HepG2 (cell line): ENCODE data around the gene ZMYND8. TPM values are rescaled to one million over a fixed set of nuclear protein-coding genes. Genes with fewer than 3 reads are reported as not detected.

Experiments used
- HMG20A ChIP-seq: IDR thresholded peaks from 2 replicates; pipeline ENCODE4 v1.6.1; 2016; ENCODE audit warnings: borderline replicate concordance
- HNRNPLL ChIP-seq: fragments of 200-400 bp; formaldehyde crosslinking; IDR thresholded peaks from 2 replicates; pipeline ENCODE4 v1.6.1; 2017; ENCODE audit warnings: mild to moderate bottlenecking, low read depth, low read length; ENCODE audit not compliant: poor library complexity, severe bottlenecking
- HOXA7 ChIP-seq: sonication (generic); formaldehyde crosslinking; IDR thresholded peaks from 2 replicates; pipeline ENCODE4 v1.8.1; 2022; ENCODE audit warnings: mild to moderate bottlenecking, missing genetic modification reagents, moderate library complexity
- KAT2B ChIP-seq: fragments of 150-350 bp; IDR thresholded peaks from 2 replicates; pipeline ENCODE4 v1.6.1; 2014; ENCODE audit warnings: low read depth, low read length, borderline replicate concordance
- KAT8 ChIP-seq: IDR thresholded peaks from 2 replicates; pipeline ENCODE4 v1.6.1; 2016; ENCODE audit warnings: missing genetic modification reagents, missing compliant biosample characterization
- KDM1A ChIP-seq: IDR thresholded peaks from 2 replicates; pipeline ENCODE4 v1.6.1; 2016; ENCODE audit warnings: missing compliant biosample characterization
- MTA3 ChIP-seq: sonication (generic); formaldehyde crosslinking; IDR thresholded peaks from 2 replicates; pipeline ENCODE4 v1.4.0; 2020; ENCODE audit warnings: missing genetic modification reagents
- NFATC3 ChIP-seq: sonication (generic); formaldehyde crosslinking; IDR thresholded peaks from 2 replicates; pipeline ENCODE4 v1.5.1; 2020; ENCODE audit warnings: mild to moderate bottlenecking, missing genetic modification reagents
- PAWR ChIP-seq: sonication (generic); formaldehyde crosslinking; IDR thresholded peaks from 2 replicates; pipeline ENCODE4 v1.4.0; 2020; ENCODE audit warnings: missing genetic modification reagents, mild to moderate bottlenecking, borderline replicate concordance
- RBM22 ChIP-seq: fragments of 200-400 bp; formaldehyde crosslinking; optimal IDR thresholded peaks from 2 replicates; pipeline ENCODE3; 2017; ENCODE audit warnings: mild to moderate bottlenecking, low read length, moderate library complexity
- SMC3 ChIP-seq: IDR thresholded peaks from 2 replicates; pipeline ENCODE4 v1.6.1; 2011; ENCODE audit warnings: low read length, improper control_type of control experiment
- SMYD3 ChIP-seq: sonication (generic); formaldehyde crosslinking; IDR thresholded peaks from 2 replicates; pipeline ENCODE4 v1.8.1; 2023; ENCODE audit warnings: mild to moderate bottlenecking, missing genetic modification reagents
- ZNF326 ChIP-seq: sonication (generic); formaldehyde crosslinking; IDR thresholded peaks from 2 replicates; pipeline ENCODE4 v1.4.0; 2020; ENCODE audit warnings: missing genetic modification reagents, borderline replicate concordance
- ZNF557 ChIP-seq: sonication (generic); formaldehyde crosslinking; IDR thresholded peaks from 2 replicates; pipeline ENCODE4 v1.4.0; 2020; ENCODE audit warnings: missing genetic modification reagents
- ZNF567 ChIP-seq: sonication (generic); formaldehyde crosslinking; IDR thresholded peaks from 2 replicates; pipeline ENCODE4 v1.8.1; 2023; ENCODE audit warnings: mild to moderate bottlenecking, missing genetic modification reagents, borderline replicate concordance
- ZNF572 ChIP-seq: sonication (generic); formaldehyde crosslinking; IDR thresholded peaks from 2 replicates; pipeline ENCODE4 v1.5.1; 2020; ENCODE audit warnings: mild to moderate bottlenecking, missing genetic modification reagents
- ZNF577 ChIP-seq: sonication (generic); formaldehyde crosslinking; IDR thresholded peaks from 2 replicates; pipeline ENCODE4 v1.4.0; 2020; ENCODE audit warnings: mild to moderate bottlenecking, low read depth, missing genetic modification reagents, borderline replicate concordance
- ZNF644 ChIP-seq: IDR thresholded peaks from 2 replicates; pipeline ENCODE4 v1.6.1; 2016; ENCODE audit warnings: low read depth
- ZNF674 ChIP-seq: sonication (generic); formaldehyde crosslinking; IDR thresholded peaks from 2 replicates; pipeline ENCODE4 v1.5.0; 2020; ENCODE audit warnings: low read depth, mild to moderate bottlenecking, missing genetic modification reagents
- ZNF747 ChIP-seq: sonication (generic); formaldehyde crosslinking; IDR thresholded peaks from 2 replicates; pipeline ENCODE4 v1.8.1; 2023; ENCODE audit warnings: missing genetic modification reagents, mild to moderate bottlenecking, borderline replicate concordance
- ZNF768 ChIP-seq: sonication (generic); formaldehyde crosslinking; IDR thresholded peaks from 2 replicates; pipeline ENCODE4 v1.4.0; 2020; ENCODE audit warnings: missing genetic modification reagents
- ZNF777 ChIP-seq: sonication (generic); formaldehyde crosslinking; IDR thresholded peaks from 2 replicates; pipeline ENCODE4 v1.4.0; 2020; ENCODE audit warnings: missing genetic modification reagents
- ZNF790 ChIP-seq: sonication (generic); formaldehyde crosslinking; IDR thresholded peaks from 2 replicates; pipeline ENCODE4 v1.8.0; 2022; ENCODE audit warnings: missing genetic modification reagents, mild to moderate bottlenecking, borderline replicate concordance
- ZSCAN20 ChIP-seq: sonication (generic); formaldehyde crosslinking; IDR thresholded peaks from 2 replicates; pipeline ENCODE4 v1.4.0; 2020; ENCODE audit warnings: missing genetic modification reagents, mild to moderate bottlenecking, borderline replicate concordance
- polyA plus RNA-seq, 8 experiments: library from polyadenylated mRNA; depleted of rRNA in 3 of 8; stranded (reverse) in 7 of 8; unstranded in 1 of 8; fragments of >200 nt; fragmentation: Illumina TruSeq in 4 of 8; extraction: Trizol in 4 of 8; gene quantifications; 2 replicates each; pipeline versions ENCODE4 v1.2.1 to v1.2.3, GENCODE V29; 2011 to 2016; ENCODE audit warnings: low read depth in 4 of 8, missing spikeins in 1 of 8, mixed read lengths in 1 of 8; ENCODE audit not compliant: insufficient read depth in 1 of 8
- total RNA-seq, 5 experiments: library from RNA; depleted of rRNA; stranded (reverse); fragments of >200 nt; fragmentation: Illumina TruSeq; extraction: Trizol; gene quantifications; 2 replicates each; pipeline ENCODE4 v1.2.3, GENCODE V29; 2016; ENCODE audit warnings: low read depth in 1 of 5
- TF ChIP-seq, protein P1 (sequence below): sonication (generic); formaldehyde crosslinking; IDR thresholded peaks from 2 replicates; pipeline ENCODE4 v1.4.0; 2020; ENCODE audit warnings: mild to moderate bottlenecking, missing genetic modification reagents, borderline replicate concordance
- TF ChIP-seq, protein P2 (sequence below): sonication (generic); formaldehyde crosslinking; IDR thresholded peaks from 2 replicates; pipeline ENCODE4 v1.8.0; 2022; ENCODE audit warnings: mild to moderate bottlenecking, missing genetic modification reagents, moderate library complexity
- TF ChIP-seq, protein P3 (sequence below): sonication (generic); formaldehyde crosslinking; IDR thresholded peaks from 2 replicates; pipeline ENCODE4 v1.5.0; 2020; ENCODE audit warnings: missing genetic modification reagents, mild to moderate bottlenecking, borderline replicate concordance
- TF ChIP-seq, protein P4 (sequence below): sonication (generic); formaldehyde crosslinking; IDR thresholded peaks from 2 replicates; pipeline ENCODE4 v1.5.0; 2020; ENCODE audit warnings: missing genetic modification reagents

The ZMYND8 gene
- total and polyA plus RNA-seq, 2 of the 13 experiments (the other 11 are each of a cell fraction or from before 2014, with no cell fraction given), result 53.9 to 84.7 TPM

DNA sequence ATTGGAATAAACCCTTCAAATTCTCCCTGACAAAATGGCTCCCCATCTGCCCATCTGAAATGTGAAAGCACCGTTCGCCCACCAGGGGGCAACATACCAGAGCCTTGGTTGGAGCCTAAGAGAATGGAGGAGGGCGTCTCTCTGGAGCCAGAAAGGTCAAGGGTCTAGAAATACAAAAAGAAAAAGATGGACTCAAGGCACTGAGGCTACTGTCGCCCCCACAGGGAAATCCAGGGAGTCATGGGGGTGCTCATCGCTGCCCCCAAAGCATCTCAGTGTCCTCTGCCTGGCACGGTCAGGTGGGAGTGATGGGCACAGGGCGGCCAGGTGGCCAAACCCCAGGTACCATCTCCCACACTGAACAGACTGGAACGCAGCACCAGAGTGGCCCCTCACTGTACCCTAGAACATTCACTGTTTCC lies 136.3 kb downstream of the ZMYND8 start (continued):
- TF ChIP-seq KDM1A (CRISPR knock-in tag) (no peak), KAT8 (CRISPR knock-in tag) (0 out of 2 replicates have a peak, but pooled peaks have one; percentile 30), ZNF644 (0 out of 2 replicates have a peak, but pooled peaks have one; percentile 47), ZNF577 (CRISPR knock-in tag) (no peak), HOXA7 (no peak), ZNF747 (CRISPR knock-in tag) (no peak), SMYD3 (CRISPR knock-in tag) (no peak), ZNF326 (CRISPR knock-in tag) (no peak), ZNF790 (CRISPR knock-in tag) (no peak), PAWR (no peak), MTA3 (CRISPR knock-in tag) (no peak), ZNF777 (no peak), ZNF768 (CRISPR knock-in tag) (peak; percentile 36; the same call in 1 of the 2 replicates), ZNF674 (CRISPR knock-in tag) (no peak), NFATC3 (CRISPR knock-in tag) (no peak), HMG20A (no peak), HNRNPLL (peak; percentile 23), ZNF572 (CRISPR knock-in tag) (no peak), ZNF567 (CRISPR knock-in tag) (no peak), ZSCAN20 (no peak), SMC3 (peak; percentile 72), RBM22 (peak; percentile 94), KAT2B (no peak), ZNF557 (no peak)
- TF ChIP-seq, protein P1, sequence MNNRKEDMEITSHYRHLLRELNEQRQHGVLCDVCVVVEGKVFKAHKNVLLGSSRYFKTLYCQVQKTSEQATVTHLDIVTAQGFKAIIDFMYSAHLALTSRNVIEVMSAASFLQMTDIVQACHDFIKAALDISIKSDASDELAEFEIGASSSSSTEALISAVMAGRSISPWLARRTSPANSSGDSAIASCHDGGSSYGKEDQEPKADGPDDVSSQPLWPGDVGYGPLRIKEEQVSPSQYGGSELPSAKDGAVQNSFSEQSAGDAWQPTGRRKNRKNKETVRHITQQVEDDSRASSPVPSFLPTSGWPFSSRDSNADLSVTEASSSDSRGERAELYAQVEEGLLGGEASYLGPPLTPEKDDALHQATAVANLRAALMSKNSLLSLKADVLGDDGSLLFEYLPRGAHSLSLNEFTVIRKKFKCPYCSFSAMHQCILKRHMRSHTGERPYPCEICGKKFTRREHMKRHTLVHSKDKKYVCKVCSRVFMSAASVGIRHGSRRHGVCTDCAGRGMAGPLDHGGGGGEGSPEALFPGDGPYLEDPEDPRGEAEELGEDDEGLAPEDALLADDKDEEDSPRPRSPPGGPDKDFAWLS, result 0 out of 2 replicates have a peak, but pooled peaks have one; percentile 34
- TF ChIP-seq, protein P2, sequence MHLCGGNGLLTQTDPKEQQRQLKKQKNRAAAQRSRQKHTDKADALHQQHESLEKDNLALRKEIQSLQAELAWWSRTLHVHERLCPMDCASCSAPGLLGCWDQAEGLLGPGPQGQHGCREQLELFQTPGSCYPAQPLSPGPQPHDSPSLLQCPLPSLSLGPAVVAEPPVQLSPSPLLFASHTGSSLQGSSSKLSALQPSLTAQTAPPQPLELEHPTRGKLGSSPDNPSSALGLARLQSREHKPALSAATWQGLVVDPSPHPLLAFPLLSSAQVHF (CRISPR knock-in tag), result no peak
- TF ChIP-seq, protein P3, sequence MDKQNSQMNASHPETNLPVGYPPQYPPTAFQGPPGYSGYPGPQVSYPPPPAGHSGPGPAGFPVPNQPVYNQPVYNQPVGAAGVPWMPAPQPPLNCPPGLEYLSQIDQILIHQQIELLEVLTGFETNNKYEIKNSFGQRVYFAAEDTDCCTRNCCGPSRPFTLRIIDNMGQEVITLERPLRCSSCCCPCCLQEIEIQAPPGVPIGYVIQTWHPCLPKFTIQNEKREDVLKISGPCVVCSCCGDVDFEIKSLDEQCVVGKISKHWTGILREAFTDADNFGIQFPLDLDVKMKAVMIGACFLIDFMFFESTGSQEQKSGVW, result no peak
- TF ChIP-seq, protein P4, sequence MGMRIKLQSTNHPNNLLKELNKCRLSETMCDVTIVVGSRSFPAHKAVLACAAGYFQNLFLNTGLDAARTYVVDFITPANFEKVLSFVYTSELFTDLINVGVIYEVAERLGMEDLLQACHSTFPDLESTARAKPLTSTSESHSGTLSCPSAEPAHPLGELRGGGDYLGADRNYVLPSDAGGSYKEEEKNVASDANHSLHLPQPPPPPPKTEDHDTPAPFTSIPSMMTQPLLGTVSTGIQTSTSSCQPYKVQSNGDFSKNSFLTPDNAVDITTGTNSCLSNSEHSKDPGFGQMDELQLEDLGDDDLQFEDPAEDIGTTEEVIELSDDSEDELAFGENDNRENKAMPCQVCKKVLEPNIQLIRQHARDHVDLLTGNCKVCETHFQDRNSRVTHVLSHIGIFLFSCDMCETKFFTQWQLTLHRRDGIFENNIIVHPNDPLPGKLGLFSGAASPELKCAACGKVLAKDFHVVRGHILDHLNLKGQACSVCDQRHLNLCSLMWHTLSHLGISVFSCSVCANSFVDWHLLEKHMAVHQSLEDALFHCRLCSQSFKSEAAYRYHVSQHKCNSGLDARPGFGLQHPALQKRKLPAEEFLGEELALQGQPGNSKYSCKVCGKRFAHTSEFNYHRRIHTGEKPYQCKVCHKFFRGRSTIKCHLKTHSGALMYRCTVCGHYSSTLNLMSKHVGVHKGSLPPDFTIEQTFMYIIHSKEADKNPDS (CRISPR knock-in tag), result no peak
